Neural cell (in vitro differentiated cells): ENCODE measurements around the gene MVD. TPM values are rescaled to one million over a fixed set of nuclear protein-coding genes. Genes with fewer than 3 reads are reported as not detected.

Source experiments
- H2AFZ ChIP-seq: fragments of 200-600, 300-800 bp; sonication (generic), shearing (Covaris generic); 2 replicates; pipeline ENCODE4 v1.6.0; 2014; ENCODE audit warnings: low read depth, mild to moderate bottlenecking, antibody characterized with exemption, low read length, moderate library complexity
- H3F3A ChIP-seq: fragments of 200-600 bp; shearing (Covaris generic); 2 replicates; pipeline ENCODE4 v1.6.1; 2016; ENCODE audit warnings: mild to moderate bottlenecking, moderate library complexity, mixed read lengths, antibody characterized with exemption, low read length; ENCODE audit not compliant: insufficient read depth, poor library complexity, severe bottlenecking
- H3K27ac ChIP-seq: fragments of 200-600, 300-800 bp; sonication (generic), shearing (Covaris generic); 2 replicates; pipeline ENCODE4 v1.5.1; 2014; ENCODE audit warnings: mild to moderate bottlenecking, low read length, moderate library complexity
- H3K27me3 ChIP-seq: fragments of 300-800, 200-600 bp; sonication (generic), shearing (Covaris generic); 2 replicates; pipeline ENCODE4 v1.6.0; 2014; ENCODE audit warnings: mild to moderate bottlenecking, low read depth, low read length, moderate library complexity; ENCODE audit not compliant: insufficient read depth
- H3K36me3 ChIP-seq: fragments of 300-800, 200-600 bp; sonication (generic), shearing (Covaris generic); 2 replicates; pipeline ENCODE4 v1.5.1; 2014; ENCODE audit warnings: mild to moderate bottlenecking, antibody characterized with exemption, low read length, moderate library complexity; ENCODE audit not compliant: insufficient read depth
- H3K4me2 ChIP-seq: fragments of 300-800, 200-600 bp; sonication (generic), shearing (Covaris generic); 2 replicates; pipeline ENCODE4 v1.6.0; 2014; ENCODE audit warnings: mild to moderate bottlenecking, low read length
- H3K4me3 ChIP-seq: fragments of 300-800, 200-600 bp; sonication (generic), shearing (Covaris generic); 2 replicates; pipeline ENCODE4 v1.5.1; 2014; ENCODE audit warnings: mild to moderate bottlenecking, low read length, moderate library complexity
- H3K79me2 ChIP-seq: fragments of 200-600 bp; shearing (Covaris generic); replicated peaks from 2 replicates; pipeline ENCODE4 v1.6.0; 2014; ENCODE audit warnings: mild to moderate bottlenecking, low read length, moderate library complexity; ENCODE audit not compliant: insufficient read depth
- H3K9ac ChIP-seq: fragments of 300-800, 200-600 bp; sonication (generic), shearing (Covaris generic); 2 replicates; pipeline ENCODE4 v1.6.1; 2016; ENCODE audit warnings: mild to moderate bottlenecking, low read length, mixed read lengths
- H3K9me2 ChIP-seq: fragments of 200-600 bp; shearing (Covaris generic); 2 replicates; pipeline ENCODE4 v1.6.1; 2016; ENCODE audit warnings: mild to moderate bottlenecking, low read length, mixed read lengths; ENCODE audit not compliant: insufficient read depth
- H3K9me3 ChIP-seq: fragments of 200-600, 300-800 bp; sonication (generic), shearing (Covaris generic); 2 replicates; pipeline ENCODE4 v1.6.1; 2016; ENCODE audit warnings: mild to moderate bottlenecking, mixed run types, low read length, moderate library complexity, mixed read lengths
- H4K20me1 ChIP-seq: fragments of 200-600 bp; shearing (Covaris generic); 2 replicates; pipeline ENCODE4 v1.6.1; 2016; ENCODE audit warnings: mild to moderate bottlenecking, mixed run types; ENCODE audit not compliant: insufficient read depth
- CTCF ChIP-seq: fragments of 450-650 bp; IDR thresholded peaks from 2 replicates; pipeline ENCODE4 v1.5.1; 2014; ENCODE audit warnings: antibody characterized with exemption, mild to moderate bottlenecking, moderate library complexity; ENCODE audit not compliant: poor library complexity, severe bottlenecking
- EP300 ChIP-seq: fragments of 450-650 bp; conservative IDR thresholded peaks from 2 replicates; pipeline ENCODE4 v1.6.1; 2014; ENCODE audit warnings: antibody characterized with exemption, mild to moderate bottlenecking, moderate library complexity; ENCODE audit not compliant: poor library complexity, severe bottlenecking
- EZH2 ChIP-seq: fragments of 200-600, 300-800 bp; shearing (Covaris generic), sonication (generic); IDR thresholded peaks from 2 replicates; pipeline ENCODE4 v1.6.1; 2014; ENCODE audit warnings: antibody characterized with exemption, low read length, borderline replicate concordance, mild to moderate bottlenecking; ENCODE audit not compliant: insufficient read depth, poor library complexity, severe bottlenecking
- MXI1 ChIP-seq: fragments of 450-650 bp; conservative IDR thresholded peaks from 2 replicates; pipeline ENCODE4 v1.6.1; 2014; ENCODE audit warnings: antibody characterized with exemption, mild to moderate bottlenecking; ENCODE audit not compliant: poor library complexity, severe bottlenecking
- POLR2AphosphoS5 ChIP-seq: IDR thresholded peaks from 2 replicates; pipeline ENCODE4 v1.6.1; 2012
- RAD21 ChIP-seq: fragments of 450-650 bp; conservative IDR thresholded peaks from 2 replicates; pipeline ENCODE4 v1.6.1; 2014; ENCODE audit warnings: antibody characterized with exemption, mild to moderate bottlenecking, moderate library complexity
- REST ChIP-seq: IDR thresholded peaks from 2 replicates; pipeline ENCODE4 v1.6.1; 2012; ENCODE audit warnings: borderline replicate concordance
- SMC3 ChIP-seq: fragments of 450-650 bp; conservative IDR thresholded peaks from 2 replicates; pipeline ENCODE4 v1.6.1; 2014; ENCODE audit warnings: antibody characterized with exemption, mild to moderate bottlenecking, moderate library complexity; ENCODE audit not compliant: poor library complexity
- TAF1 ChIP-seq: IDR thresholded peaks from 2 replicates; pipeline ENCODE4 v1.6.1; 2012; ENCODE audit warnings: low read depth
- polyA plus RNA-seq: library from polyadenylated mRNA; depleted of rRNA; stranded (reverse); fragments of >200 nt; gene quantifications from 2 replicates; pipeline ENCODE4 v1.2.3, GENCODE V29; 2014

The MVD gene
- polyA plus RNA-seq, 1 donor from 2014 or later = 232 TPM

- Histone ChIP-seq H4K20me1 (no peaks in the 10 kb centered on the region), H3K27me3 (peaks cover 31% of the 10 kb centered on the region), H3F3A (no peaks in the 10 kb centered on the region), H3K36me3 (no peaks in the 10 kb centered on the region), H3K9ac (no peak overlapping the region), H3K27ac (no peak overlapping the region), H3K4me2 (no peak overlapping the region), H3K9me2 (no peaks in the 10 kb centered on the region), H2AFZ (no peak overlapping the region), H3K9me3 (no peaks in the 10 kb centered on the region), H3K79me2 (no peaks in the 10 kb centered on the region), H3K4me3 (no peak overlapping the region)
- no peak for TF ChIP-seq REST
- no peak for TF ChIP-seq EP300
- no peak for TF ChIP-seq TAF1
- TF ChIP-seq MXI1 = no peak
- TF ChIP-seq SMC3 = no peak
- no peak for TF ChIP-seq POLR2AphosphoS5
- no peak for TF ChIP-seq CTCF
- TF ChIP-seq EZH2 = no peak
- TF ChIP-seq RAD21 = no peak
Measured at GRCh38 chr16:88690341-88691128, 27.6 kb upstream of the MVD start.

- Histone ChIP-seq H3K9me3 (no peaks in the 10 kb centered on the region), H2AFZ (no peak overlapping the region), H3K4me2 (no peak overlapping the region), H3K9ac (no peak overlapping the region), H3F3A (no peaks in the 10 kb centered on the region), H3K4me3 (no peak overlapping the region), H3K79me2 (no peaks in the 10 kb centered on the region), H3K36me3 (no peaks in the 10 kb centered on the region), H3K27me3 (peaks cover 45% of the 10 kb centered on the region), H3K9me2 (no peaks in the 10 kb centered on the region), H4K20me1 (no peaks in the 10 kb centered on the region), H3K27ac (no peak overlapping the region)
- TF ChIP-seq SMC3 (no peak), EP300 (no peak), MXI1 (no peak), RAD21 (no peak), REST (no peak), TAF1 (no peak), POLR2AphosphoS5 (no peak)
Measured at GRCh38 chr16:88688013-88688778, 25.3 kb upstream of the MVD start.
